Astrocyte of the hippocampus (primary cell): ENCODE results near the gene AKAP8L.
A peak's percentile ranks its signal among the peaks of the same experiment; 100 is the strongest.
"Not testable (repeated sequence)": the region's sequence is repeated elsewhere in the genome, so short reads cannot be mapped to it uniquely, and the experiment has no call there.

ENCODE experiments used
- DNase-seq: peaks from one replicate; pipeline ENCODE4 v3.0.0; 2011; ENCODE audit warnings: low read depth, low spot score

The AKAP8L gene

DNA sequence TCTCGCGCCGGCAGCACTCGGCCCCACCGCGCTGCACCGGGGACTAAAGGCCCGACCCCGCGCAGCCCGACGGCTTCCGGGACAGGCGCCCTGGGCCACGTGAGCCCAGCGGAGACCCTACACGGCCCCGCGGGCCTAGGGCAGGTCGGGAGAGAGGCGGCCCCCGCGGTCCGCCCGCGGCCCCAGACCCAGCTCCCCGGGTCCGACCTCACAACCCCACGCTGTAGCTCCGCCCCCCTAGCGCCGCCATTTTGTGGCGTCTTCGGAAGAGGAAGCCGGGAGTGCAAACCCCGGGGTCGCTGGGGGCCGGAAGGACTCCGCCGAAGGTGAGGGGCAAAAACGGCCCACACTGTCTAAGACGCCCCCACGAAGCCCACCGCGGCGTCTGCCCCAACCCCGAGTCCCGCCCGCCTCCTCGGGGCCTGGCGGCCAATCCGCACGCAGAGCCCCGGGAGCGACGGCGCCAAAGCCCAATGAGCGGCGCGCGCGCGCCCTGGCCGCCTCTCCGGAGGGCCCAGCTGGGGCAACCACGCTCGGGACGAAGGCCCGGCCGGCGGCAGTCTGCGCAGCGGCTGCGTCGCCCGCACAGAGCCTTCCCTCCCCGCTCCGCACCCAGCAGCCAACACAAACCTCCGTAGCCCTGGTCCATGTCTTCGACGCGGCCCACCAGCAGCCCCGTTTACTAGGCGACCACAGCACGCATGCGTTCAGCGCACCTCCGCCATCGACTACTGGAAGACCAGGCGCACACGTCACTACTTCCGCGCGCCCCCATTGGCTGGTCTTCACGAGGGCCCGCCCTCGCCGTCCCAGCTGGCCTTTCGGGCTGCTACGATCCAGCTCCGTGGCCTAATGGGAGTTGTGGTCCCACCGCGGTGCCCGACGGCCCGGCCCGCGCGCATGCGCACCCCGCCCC is 39.4 kb downstream of the AKAP8L start, which contains the start of gene AKAP8:
Gene AKAP8 (minus strand): TSS at position 705 of the 916 bp plus-strand sequence. CDS start 56 bp downstream, at position 649.
- DNase-seq: peak; percentile 100

GRCh38 chr19:15378534-15379082 is 40.2 kb downstream of the AKAP8L start:
- peak; percentile 73 for DNase-seq

DNA sequence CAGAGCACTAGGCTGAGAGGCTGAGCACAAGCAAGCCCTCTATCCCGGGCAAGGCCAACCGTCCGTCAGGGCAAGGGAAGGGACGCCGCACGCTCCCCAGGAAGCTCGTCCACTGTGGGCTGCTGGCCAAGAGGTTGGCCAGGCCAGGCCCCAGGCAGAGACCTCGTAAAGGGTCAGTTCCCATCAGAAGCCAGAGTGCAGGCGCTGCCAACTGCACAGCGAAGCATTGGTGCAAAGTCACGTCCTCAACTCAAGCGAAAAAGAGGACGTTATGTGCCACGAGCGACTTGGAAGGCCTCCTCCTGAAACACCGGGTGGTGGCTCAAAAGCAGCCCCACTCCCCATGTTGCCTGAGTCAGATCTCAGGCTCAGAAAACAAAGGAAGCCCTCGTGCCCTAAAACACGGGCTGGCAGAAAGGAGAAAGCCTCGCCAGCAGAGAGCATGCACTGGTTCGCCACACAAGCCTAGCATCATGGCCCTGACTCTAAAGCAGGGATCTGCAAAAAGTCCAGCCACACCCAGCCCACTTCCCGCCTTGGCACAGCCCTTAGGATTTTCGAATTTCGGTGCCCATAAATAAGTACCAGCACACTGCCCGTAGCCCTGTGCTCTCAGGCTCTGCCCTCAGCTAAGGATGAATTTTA is 43.9 kb downstream of the AKAP8L start:
- DNase-seq: peak; percentile 31

DNA sequence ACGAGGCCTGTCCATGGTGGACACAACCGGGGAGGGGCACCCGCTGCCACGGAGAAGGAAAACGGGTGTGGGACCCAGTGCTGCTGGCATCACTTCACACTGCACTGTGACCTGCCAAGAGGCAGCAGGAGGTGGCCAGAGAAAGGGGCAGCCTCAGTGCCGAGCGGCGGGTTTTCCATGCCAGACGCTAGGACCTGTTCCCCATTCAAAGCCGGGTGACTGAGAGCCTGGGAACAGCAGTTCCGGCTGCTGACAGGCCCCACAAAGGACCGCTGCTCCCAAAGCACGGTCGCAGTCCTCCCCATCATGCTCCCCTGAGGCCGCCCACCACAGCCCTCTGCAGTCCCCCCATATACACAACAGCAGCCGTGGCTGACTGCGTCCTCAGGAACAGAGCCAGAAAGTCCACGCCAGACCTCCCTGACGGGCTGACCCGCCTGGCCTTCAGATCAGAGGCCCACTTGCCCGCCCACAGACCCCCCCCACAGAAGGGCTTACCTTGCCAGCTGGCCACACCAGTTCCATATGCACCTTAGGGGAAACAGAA is 44.6 kb downstream of the AKAP8L start:
- DNase-seq: no peak

DNA sequence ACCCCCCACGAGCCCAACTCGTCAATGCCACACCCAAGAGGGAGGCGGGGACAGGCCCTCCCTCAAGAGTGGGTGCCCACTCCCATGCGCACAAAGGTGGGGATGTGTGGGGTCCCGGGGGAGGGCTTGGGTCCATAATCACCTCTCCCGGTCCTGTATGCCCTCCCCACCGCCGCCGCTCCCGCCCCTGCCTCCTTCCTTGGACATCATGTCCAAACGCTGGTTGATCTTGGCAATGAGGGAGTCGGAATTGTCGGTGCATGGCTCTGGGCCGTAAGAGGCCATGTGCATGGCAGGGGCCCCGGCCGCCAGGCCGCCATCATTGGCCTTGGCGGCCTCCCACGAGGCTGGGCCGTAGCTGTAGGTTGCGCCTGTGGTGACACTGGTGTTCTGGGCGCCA is 45.1 kb downstream of the AKAP8L start:
- no peak for DNase-seq

GRCh38 chr19:15372891-15373301 is 45.9 kb downstream of the AKAP8L start:
- DNase-seq: no peak

- no peak for DNase-seq
These were observed 46.3 kb downstream of the AKAP8L start for GRCh38 chr19:15372470-15372869.

- DNase-seq: no peak
These were observed 46.9 kb downstream of the AKAP8L start for GRCh38 chr19:15371786-15372380.

DNA sequence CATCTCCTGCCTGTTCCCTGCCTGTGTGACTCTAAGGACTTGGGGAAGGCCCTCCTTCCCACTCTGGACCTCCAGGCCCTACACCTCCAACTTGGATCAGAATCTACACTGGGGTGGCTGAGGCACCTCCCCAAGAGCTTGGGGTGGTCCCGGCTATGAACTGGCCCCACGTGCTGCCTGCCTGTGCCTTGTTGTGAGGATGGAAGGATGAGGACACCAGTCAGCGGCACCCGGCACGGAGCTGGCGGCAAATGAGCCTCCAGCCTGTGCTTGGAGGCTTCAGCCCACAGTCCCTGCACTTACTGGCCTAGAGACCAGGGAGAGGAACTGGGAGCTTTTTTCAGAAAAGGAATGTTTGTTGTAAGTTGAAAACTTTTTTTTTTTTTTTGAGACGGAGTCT is 47.7 kb downstream of the AKAP8L start:
- no peak for DNase-seq

DNA sequence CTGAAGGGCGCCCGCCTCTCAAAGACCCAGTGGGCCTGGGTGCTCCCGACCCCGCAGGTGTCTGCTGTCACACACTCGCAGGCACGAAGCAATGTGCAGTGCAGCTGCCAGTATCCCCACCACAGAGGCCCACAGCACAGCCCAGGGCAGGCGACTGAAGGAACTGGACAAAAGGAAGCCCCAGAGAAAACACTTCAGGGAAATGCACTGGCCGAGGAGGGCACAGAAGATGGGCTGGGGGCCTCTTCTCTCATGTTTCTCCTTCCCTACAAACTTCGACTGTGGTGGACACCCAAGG is 49.2 kb downstream of the AKAP8L start:
- no peak for DNase-seq

- no peak for DNase-seq
These were observed 49.8 kb downstream of the AKAP8L start for GRCh38 chr19:15368798-15369593.

GRCh38 chr19:15368051-15368632 is 50.6 kb downstream of the AKAP8L start:
- DNase-seq: no peak

GRCh38 chr19:15367439-15367838 is 51.3 kb downstream of the AKAP8L start:
- DNase-seq: no peak

GRCh38 chr19:15365264-15365663 is 53.5 kb downstream of the AKAP8L start:
- no peak for DNase-seq

DNA sequence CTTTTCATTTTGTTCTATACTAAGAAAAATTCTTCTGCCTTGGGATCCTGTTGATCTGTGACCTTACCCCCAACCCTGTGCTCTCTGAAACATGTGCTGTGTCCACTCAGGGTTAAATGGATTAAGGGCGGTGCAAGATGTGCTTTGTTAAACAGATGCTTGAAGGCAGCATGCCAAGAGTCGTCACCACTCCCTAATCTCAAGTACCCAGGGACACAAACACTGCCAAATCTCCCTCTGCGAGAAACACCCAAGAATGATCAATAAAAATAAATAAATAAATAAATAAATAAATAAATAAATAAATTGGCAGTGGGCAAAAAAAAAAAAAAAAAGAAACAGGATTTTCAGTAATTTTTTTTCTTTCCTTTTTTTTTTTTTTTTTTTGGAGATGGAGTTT is 55.0 kb downstream of the AKAP8L start:
- not testable (repeated sequence) for DNase-seq

GRCh38 chr19:15363048-15363447 is 55.7 kb downstream of the AKAP8L start:
- not testable (repeated sequence) for DNase-seq

DNA sequence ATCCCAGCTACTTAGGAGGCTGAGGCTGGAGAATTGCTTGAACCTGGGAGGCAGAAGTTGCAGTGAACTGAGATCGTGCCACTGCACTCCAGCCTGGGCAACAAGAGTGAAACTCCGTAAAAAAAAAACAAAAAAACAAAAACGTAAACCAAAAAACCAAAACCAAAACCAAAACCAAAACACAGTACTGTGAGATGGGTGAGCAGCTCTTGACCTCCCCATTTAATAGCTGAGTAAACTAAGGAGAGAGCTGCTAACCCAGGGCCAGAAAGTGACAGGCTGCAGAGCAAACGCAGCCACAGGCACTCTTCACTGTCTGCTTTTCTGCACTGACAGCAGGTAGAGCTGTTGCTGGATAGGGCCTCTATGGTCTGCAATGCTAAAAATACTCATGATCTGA is 58.8 kb downstream of the AKAP8L start:
- DNase-seq: not testable (repeated sequence)

GRCh38 chr19:15358918-15359317 is 59.9 kb downstream of the AKAP8L start:
- no peak for DNase-seq

DNA sequence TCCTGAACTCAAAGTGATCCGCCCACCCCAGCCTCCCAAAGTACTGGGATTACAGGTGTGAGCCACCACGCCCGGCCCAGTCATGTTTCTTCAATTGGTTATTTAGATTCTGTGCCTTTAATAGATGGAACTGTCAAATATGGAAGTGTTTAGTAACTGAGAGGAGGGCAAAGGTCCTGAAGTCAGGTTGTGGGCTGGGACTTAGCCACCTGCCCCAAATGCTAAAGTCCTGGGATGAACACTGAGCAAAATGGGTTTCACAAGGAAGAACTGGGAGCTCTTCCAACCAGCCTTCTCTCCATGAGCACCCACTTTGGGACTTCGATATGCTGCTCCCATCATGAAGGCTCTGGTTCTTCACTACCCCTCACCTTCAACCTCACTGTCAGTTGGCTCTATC is 60.9 kb downstream of the AKAP8L start:
- no peak for DNase-seq

DNA sequence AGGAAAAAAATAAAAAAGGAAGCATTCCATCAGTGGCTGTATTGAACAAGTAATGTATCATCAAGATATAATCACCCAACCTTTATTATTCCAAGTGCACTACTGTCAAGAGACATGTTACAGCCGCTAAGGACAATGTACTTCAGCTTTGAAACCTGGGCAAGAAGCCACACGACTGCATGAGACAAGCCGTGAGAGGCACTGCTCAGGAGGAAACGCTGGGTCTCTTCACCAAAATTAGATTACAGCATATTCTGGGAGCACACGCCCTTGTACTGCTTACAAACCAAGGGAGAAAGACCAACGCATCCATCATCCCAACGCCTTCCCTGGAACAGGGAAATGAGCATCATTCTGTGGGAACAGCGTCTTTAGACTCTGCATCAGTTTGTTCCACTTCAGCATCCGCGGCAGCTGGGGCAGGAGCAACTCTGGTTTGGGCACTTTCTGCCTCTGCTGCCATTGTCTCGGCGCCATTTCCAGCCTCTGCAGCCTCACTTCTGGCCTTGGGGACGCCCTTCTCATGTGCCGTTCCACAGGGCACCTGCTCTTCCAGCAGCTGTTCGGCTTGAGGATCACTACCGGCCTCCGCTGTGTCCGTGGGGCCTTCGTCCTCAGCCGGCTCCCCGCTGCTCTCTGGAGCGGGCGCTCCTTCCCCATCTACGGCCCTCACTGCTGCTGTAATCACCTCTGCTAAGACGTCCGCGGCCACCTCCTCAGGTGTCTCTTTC is 64.1 kb downstream of the AKAP8L start:
- DNase-seq: no peak
